ENCODE results near the gene CROCC. TPM values are rescaled to one million over a fixed set of nuclear protein-coding genes. Genes with fewer than 3 reads are reported as not detected.

The CROCC gene
- total RNA-seq, 1 donor from 2014 or later, result 14.4 TPM

- no peak for DNase-seq (ENCODE audit: low spot score)
Measured at GRCh38 chr1:16982902-16983301, 61.2 kb downstream of the CROCC start.

- no peak for DNase-seq (ENCODE audit: low spot score)
Measured at GRCh38 chr1:16983649-16984048, 61.9 kb downstream of the CROCC start.

GRCh38 chr1:16984717-16985116, 63.0 kb downstream of the CROCC start:
- DNase-seq (ENCODE audit: low spot score), result peak; percentile 94

- DNase-seq (ENCODE audit: low spot score), result no peak
Measured at GRCh38 chr1:16986113-16986512, 64.4 kb downstream of the CROCC start.

GRCh38 chr1:16986560-16986959, 64.8 kb downstream of the CROCC start:
- DNase-seq (ENCODE audit: low spot score), result no peak

GRCh38 chr1:16986962-16987361, 65.2 kb downstream of the CROCC start:
- no peak for DNase-seq (ENCODE audit: low spot score)

- no peak for DNase-seq (ENCODE audit: low spot score)
Measured at GRCh38 chr1:16988210-16988609, 66.5 kb downstream of the CROCC start.

GRCh38 chr1:16989676-16990391, 68.1 kb downstream of the CROCC start:
- DNase-seq (ENCODE audit: low spot score), result no peak

GRCh38 chr1:16991571-16991970, 69.8 kb downstream of the CROCC start:
- no peak for DNase-seq (ENCODE audit: low spot score)

- no peak for DNase-seq (ENCODE audit: low spot score)
Measured at GRCh38 chr1:16992102-16992501, 70.4 kb downstream of the CROCC start.

- DNase-seq (ENCODE audit: low spot score), result no peak
Measured at GRCh38 chr1:16992675-16993074, 70.9 kb downstream of the CROCC start.

- no peak for DNase-seq (ENCODE audit: low spot score)
Measured at GRCh38 chr1:16993521-16994038, 71.8 kb downstream of the CROCC start.

- DNase-seq (ENCODE audit: low spot score), result no peak
Measured at GRCh38 chr1:16996845-16997244, 75.1 kb downstream of the CROCC start.

GRCh38 chr1:16998589-16998988, 76.9 kb downstream of the CROCC start:
- DNase-seq (ENCODE audit: low spot score), result no peak

GRCh38 chr1:16999863-17000262, 78.1 kb downstream of the CROCC start:
- DNase-seq (ENCODE audit: low spot score), result no peak

GRCh38 chr1:17001760-17002523, 80.2 kb downstream of the CROCC start:
- no peak for DNase-seq (ENCODE audit: low spot score)

GRCh38 chr1:17002524-17002902, 80.8 kb downstream of the CROCC start:
- DNase-seq (ENCODE audit: low spot score), result no peak

- no peak for DNase-seq (ENCODE audit: low spot score)
Measured at GRCh38 chr1:17004466-17005364, 83.0 kb downstream of the CROCC start.

- DNase-seq (ENCODE audit: low spot score), result no peak
Measured at GRCh38 chr1:17005365-17005740, 83.6 kb downstream of the CROCC start.

- DNase-seq (ENCODE audit: low spot score), result no peak
Measured at GRCh38 chr1:17007121-17007520, 85.4 kb downstream of the CROCC start.

GRCh38 chr1:17008208-17008855, 86.6 kb downstream of the CROCC start:
- DNase-seq (ENCODE audit: low spot score), result no peak
